Spleen (tissue), 11 donors: ENCODE results near the gene PKHD1. TPM values are rescaled to one million over a fixed set of nuclear protein-coding genes. Genes with fewer than 3 reads are reported as not detected.

Experiments used
- DNase-seq: peaks from one replicate; pipeline ENCODE4 v3.0.0-alpha.2; 2020
- H3K27ac ChIP-seq, 8 donors: fragments of 200-600 bp; sonication (generic) in 7 of 8; 1 replicate in 4 of 8; 2 replicates in 4 of 8; pipeline versions ENCODE4 v1.5.0 to v1.8.0; 2016 to 2021; ENCODE audit warnings: inconsistent platforms in 4 of 8, mild to moderate bottlenecking in 4 of 8, moderate library complexity in 1 of 8
- H3K27me3 ChIP-seq, 7 donors: fragments of 200-600 bp; sonication (generic) in 6 of 7; replicated peaks in 1 of 7; 1 replicate in 4 of 7; 2 replicates in 3 of 7; pipeline versions ENCODE4 v1.5.0 to v1.8.0; 2016 to 2021; ENCODE audit warnings: inconsistent platforms in 3 of 7, mild to moderate bottlenecking in 1 of 7
- H3K36me3 ChIP-seq, 6 donors: fragments of 200-600 bp; sonication (generic) in 5 of 6; 1 replicate in 4 of 6; 2 replicates in 2 of 6; pipeline versions ENCODE4 v1.5.0 to v1.8.0; 2016 to 2021; ENCODE audit warnings: inconsistent platforms in 2 of 6
- H3K4me1 ChIP-seq, 6 donors: fragments of 200-600 bp; sonication (generic) in 5 of 6; 1 replicate in 3 of 6; 2 replicates in 3 of 6; pipeline versions ENCODE4 v1.5.0 to v1.8.0; 2016 to 2021; ENCODE audit warnings: inconsistent platforms in 3 of 6
- H3K4me3 ChIP-seq, 8 donors: fragments of 200-600 bp; sonication (generic) in 7 of 8; 1 replicate in 4 of 8; 2 replicates in 4 of 8; pipeline versions ENCODE4 v1.5.0 to v1.8.0; 2016 to 2021; ENCODE audit warnings: inconsistent platforms in 4 of 8, mild to moderate bottlenecking in 4 of 8, moderate library complexity in 2 of 8
- H3K9me3 ChIP-seq, 8 donors: fragments of 200-600 bp; sonication (generic) in 7 of 8; 1 replicate in 4 of 8; 2 replicates in 4 of 8; pipeline versions ENCODE4 v1.5.0 to v1.8.0; 2016 to 2021; ENCODE audit warnings: inconsistent platforms in 4 of 8
- POLR2A ChIP-seq, 3 donors: fragments of 450-650 bp; IDR thresholded peaks; one replicate each; pipeline ENCODE4 v1.5.1; 2017; ENCODE audit warnings: antibody characterized with exemption in 3 of 3, mild to moderate bottlenecking in 1 of 3
- POLR2AphosphoS5 ChIP-seq, 3 donors: sonication (generic); formaldehyde crosslinking; IDR thresholded peaks; one replicate each; pipeline ENCODE4 v1.5.1; 2017; ENCODE audit warnings: antibody characterized with exemption in 3 of 3
- WGBS, 5 donors: extraction: QIAGEN DNeasy Blood & Tissue Kit in 3 of 5; methylation state at CpG; one replicate each; pipeline versions ENCODE4 v1.1.5 to v1.1.7; 2013 to 2018; 5-methylcytosine and 5-hydroxymethylcytosine counted together
- intact Hi-C: fragments of 100-400 bp; cut with DNase I; formaldehyde crosslinking; loops from one replicate; pipeline ENCODE4 v1.15.0; 2023; ENCODE audit warnings: low total_unique reads
- polyA plus RNA-seq, 3 donors: library from polyadenylated mRNA; stranded (reverse); fragments of 200-250 nt; gene quantifications; one replicate each; pipeline ENCODE4 v1.2.1, GENCODE V29; 2013
- total RNA-seq, 7 donors: library from RNA; depleted of rRNA in 3 of 7; stranded (reverse); fragments of >200 nt in 3 of 7; fragmentation: NEBNext Ultra II Directional in 4 of 7; extraction: Animal tissue kit (Norgen Biotek cat#: 25700) in 4 of 7; gene quantifications; one replicate each; pipeline versions ENCODE4 v1.1.0 to v1.2.1, GENCODE V29; 2016 to 2021
- TF ChIP-seq, protein P1 (sequence below), 11 experiments: fragments of 200-600 bp in 7 of 11; fragments of 450-650 bp in 4 of 11; sonication (generic) in 4 of 11; IDR thresholded peaks in 8 of 11; conservative IDR thresholded peaks in 3 of 11; 1 replicate in 7 of 11; 2 replicates in 4 of 11; pipeline versions ENCODE4 v1.4.0 to v1.8.0; 2016 to 2021; ENCODE audit warnings: antibody characterized with exemption in 11 of 11, inconsistent platforms in 4 of 11, mild to moderate bottlenecking in 1 of 11
- donor health status: healthy with polysubstance abuse.
- donor health status: DM: no; HTN: no; CAD: no; lungs with moderate emphysema.
- donor health status: DM: no; HTN: no; CAD: no.
- donor health status: Bipolar disorder and iron deficiency.
- donor health status: healthy.
- donor health status: DM: no; HTN: no; CAD: no.
- donor health status: DM: yes; HTN: yes; CAD: no.

PKHD1 gene
- total and polyA plus RNA-seq, 10 donors = not detected

GRCh38 chr6:51915098-51915497, 172.3 kb downstream of the PKHD1 start:
- no peak for DNase-seq
- Histone ChIP-seq H3K27ac (no peak overlapping the region), H3K36me3 (no peaks in the 10 kb centered on the region), H3K4me3 (no peak overlapping the region), H3K9me3 (peaks cover 0 to 13% (median 10%) of the 10 kb centered on the region in 8 donors), H3K4me1 (no peaks in the 10 kb centered on the region), H3K27me3 (no peaks in the 10 kb centered on the region)
- whole genome bisulfite sequencing, 5 donors = 73 to 89% (median 81%) methylated on average over 1 of the region's 1 CpG
- TF ChIP-seq POLR2A (IDR thresholded peaks at IDR 0.05) (no peak), POLR2AphosphoS5 (IDR thresholded peaks at IDR 0.05) (no peak)
- TF ChIP-seq, protein P1, sequence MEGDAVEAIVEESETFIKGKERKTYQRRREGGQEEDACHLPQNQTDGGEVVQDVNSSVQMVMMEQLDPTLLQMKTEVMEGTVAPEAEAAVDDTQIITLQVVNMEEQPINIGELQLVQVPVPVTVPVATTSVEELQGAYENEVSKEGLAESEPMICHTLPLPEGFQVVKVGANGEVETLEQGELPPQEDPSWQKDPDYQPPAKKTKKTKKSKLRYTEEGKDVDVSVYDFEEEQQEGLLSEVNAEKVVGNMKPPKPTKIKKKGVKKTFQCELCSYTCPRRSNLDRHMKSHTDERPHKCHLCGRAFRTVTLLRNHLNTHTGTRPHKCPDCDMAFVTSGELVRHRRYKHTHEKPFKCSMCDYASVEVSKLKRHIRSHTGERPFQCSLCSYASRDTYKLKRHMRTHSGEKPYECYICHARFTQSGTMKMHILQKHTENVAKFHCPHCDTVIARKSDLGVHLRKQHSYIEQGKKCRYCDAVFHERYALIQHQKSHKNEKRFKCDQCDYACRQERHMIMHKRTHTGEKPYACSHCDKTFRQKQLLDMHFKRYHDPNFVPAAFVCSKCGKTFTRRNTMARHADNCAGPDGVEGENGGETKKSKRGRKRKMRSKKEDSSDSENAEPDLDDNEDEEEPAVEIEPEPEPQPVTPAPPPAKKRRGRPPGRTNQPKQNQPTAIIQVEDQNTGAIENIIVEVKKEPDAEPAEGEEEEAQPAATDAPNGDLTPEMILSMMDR (IDR thresholded peaks at IDR 0.05 in 8 of 11, conservative IDR thresholded peaks at IDR 0.05 in 3 of 11) = no peak
- intact Hi-C loops = no loop called here

- Histone ChIP-seq H3K27me3 (no peaks in the 10 kb centered on the region), H3K4me3 (no peak overlapping the region), H3K4me1 (no peaks in the 10 kb centered on the region), H3K36me3 (no peaks in the 10 kb centered on the region), H3K9me3 (peaks cover 0 to 2% (median under 1%) of the 10 kb centered on the region in 8 donors), H3K27ac (no peak overlapping the region)
- intact Hi-C loops = no loop called here
- DNase-seq = no peak
- TF ChIP-seq, protein P1 (IDR thresholded peaks at IDR 0.05 in 8 of 11, conservative IDR thresholded peaks at IDR 0.05 in 3 of 11) = no peak
- TF ChIP-seq POLR2A (IDR thresholded peaks at IDR 0.05) (no peak), POLR2AphosphoS5 (IDR thresholded peaks at IDR 0.05) (no peak)
- 5 to 20% (median 11%) methylated on average over 2 of the region's 2 CpGs for WGBS, 5 donors
These were observed 174.1 kb downstream of the PKHD1 start for GRCh38 chr6:51913265-51913664.

- intact Hi-C loops = no loop called here
- Histone ChIP-seq H3K4me1 (no peaks in the 10 kb centered on the region), H3K9me3 (no peaks in the 10 kb centered on the region), H3K36me3 (no peaks in the 10 kb centered on the region), H3K27ac (no peak overlapping the region), H3K4me3 (no peak overlapping the region), H3K27me3 (no peaks in the 10 kb centered on the region)
- 36 to 69% (median 55%) methylated on average over 2 of the region's 2 CpGs for WGBS, 5 donors
- TF ChIP-seq POLR2A (IDR thresholded peaks at IDR 0.05) = no peak
- DNase-seq = no peak
These were observed 176.6 kb downstream of the PKHD1 start for GRCh38 chr6:51910851-51911250.

DNA sequence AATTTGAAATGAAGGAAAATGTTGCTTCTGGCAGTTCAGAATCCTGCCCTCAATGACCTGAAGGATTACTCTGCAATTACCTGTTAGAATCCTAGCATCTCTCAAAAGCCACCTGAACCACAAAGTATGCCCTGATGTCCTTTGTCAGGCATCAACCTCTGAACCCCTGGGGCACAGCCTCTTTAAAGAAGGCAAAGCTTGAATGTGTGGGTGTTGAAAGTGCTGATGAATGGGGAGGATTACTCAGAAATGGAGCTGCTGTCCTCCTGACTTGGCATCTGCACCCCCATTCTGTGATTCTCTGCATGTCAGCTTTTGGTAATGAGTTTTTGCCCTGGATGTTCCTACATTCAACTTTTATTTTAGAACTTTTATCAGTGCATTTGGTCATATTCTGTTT, 179.2 kb downstream of the PKHD1 start:
- no peak for TF ChIP-seq POLR2AphosphoS5 (IDR thresholded peaks at IDR 0.05)
- H3K9me3 ChIP-seq = no peaks in the 10 kb centered on the region
- H3K4me1 ChIP-seq = no peaks in the 10 kb centered on the region
- H3K4me3 ChIP-seq = no peak overlapping the region
- intact Hi-C loops = no loop called here
- no peaks in the 10 kb centered on the region for H3K27me3 ChIP-seq
- DNase-seq = no peak
- no peak overlapping the region for H3K27ac ChIP-seq
- H3K36me3 ChIP-seq = no peaks in the 10 kb centered on the region

- TF ChIP-seq POLR2A (IDR thresholded peaks at IDR 0.05) = no peak
- no peak for TF ChIP-seq POLR2AphosphoS5 (IDR thresholded peaks at IDR 0.05)
- TF ChIP-seq, protein P1 (IDR thresholded peaks at IDR 0.05 in 8 of 11, conservative IDR thresholded peaks at IDR 0.05 in 3 of 11) = no peak
- Histone ChIP-seq H3K4me3 (no peak overlapping the region), H3K9me3 (peaks cover 0 to 3% (median 0%) of the 10 kb centered on the region in 8 donors), H3K36me3 (no peaks in the 10 kb centered on the region), H3K4me1 (no peaks in the 10 kb centered on the region), H3K27me3 (no peaks in the 10 kb centered on the region), H3K27ac (no peak overlapping the region)
- intact Hi-C loops = no loop called here
- WGBS, 5 donors = 71 to 81% (median 79%) methylated on average over 4 of the region's 4 CpGs
- no peak for DNase-seq
These were observed 185.3 kb downstream of the PKHD1 start for GRCh38 chr6:51901766-51902764.
